ENCODE measurements around the gene ATG16L2.

ATG16L2 gene, protein sequence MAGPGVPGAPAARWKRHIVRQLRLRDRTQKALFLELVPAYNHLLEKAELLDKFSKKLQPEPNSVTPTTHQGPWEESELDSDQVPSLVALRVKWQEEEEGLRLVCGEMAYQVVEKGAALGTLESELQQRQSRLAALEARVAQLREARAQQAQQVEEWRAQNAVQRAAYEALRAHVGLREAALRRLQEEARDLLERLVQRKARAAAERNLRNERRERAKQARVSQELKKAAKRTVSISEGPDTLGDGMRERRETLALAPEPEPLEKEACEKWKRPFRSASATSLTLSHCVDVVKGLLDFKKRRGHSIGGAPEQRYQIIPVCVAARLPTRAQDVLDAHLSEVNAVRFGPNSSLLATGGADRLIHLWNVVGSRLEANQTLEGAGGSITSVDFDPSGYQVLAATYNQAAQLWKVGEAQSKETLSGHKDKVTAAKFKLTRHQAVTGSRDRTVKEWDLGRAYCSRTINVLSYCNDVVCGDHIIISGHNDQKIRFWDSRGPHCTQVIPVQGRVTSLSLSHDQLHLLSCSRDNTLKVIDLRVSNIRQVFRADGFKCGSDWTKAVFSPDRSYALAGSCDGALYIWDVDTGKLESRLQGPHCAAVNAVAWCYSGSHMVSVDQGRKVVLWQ

DNA sequence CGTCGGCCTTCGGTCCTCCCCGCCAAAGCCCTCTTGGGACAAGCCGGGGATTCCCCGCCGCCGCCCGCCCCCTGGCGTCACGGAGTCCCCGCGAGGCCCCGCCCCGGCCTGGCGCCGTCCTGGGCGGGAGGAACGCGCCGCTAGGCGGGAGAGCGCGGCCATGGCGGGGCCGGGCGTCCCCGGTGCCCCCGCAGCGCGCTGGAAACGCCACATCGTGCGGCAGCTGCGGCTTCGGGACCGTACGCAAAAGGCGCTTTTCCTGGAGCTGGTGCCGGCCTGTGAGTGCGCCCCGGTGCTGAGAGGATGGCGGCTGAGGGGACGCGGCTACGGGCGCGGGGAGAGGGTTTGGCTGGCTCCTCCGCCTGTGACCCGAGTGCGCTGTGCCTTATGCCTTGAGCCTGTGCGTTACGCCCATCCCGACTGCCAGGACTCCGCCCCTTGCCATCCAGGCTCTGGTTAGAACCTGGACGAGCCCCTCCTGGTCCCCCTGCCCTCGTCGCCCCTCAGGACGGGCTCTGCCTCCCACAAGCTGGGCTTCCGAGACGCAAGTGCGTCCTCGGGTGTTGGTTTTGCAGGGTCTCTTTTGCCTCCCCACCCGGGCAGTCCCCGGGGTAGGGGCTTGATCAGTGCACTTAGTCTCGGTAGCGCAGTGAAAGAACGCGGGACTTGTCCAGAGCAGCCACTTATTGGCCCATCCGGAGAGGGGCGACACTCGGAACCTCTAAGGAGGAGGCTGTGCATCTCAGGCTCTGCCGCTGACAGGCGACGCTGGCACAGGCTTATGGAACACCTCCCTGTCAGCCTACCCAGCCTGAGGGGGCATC lies at the start of gene ATG16L2:
ATG16L2 (plus strand) TSS at position 126 of the 824 bp plus-strand sequence; CDS start at position 161, 35 bp downstream.
- H3K27me3 ChIP-seq, result no peaks in the 10 kb centered on the region
- no peaks in the 10 kb centered on the region for H3K9me3 ChIP-seq
- TF ChIP-seq, protein P1, sequence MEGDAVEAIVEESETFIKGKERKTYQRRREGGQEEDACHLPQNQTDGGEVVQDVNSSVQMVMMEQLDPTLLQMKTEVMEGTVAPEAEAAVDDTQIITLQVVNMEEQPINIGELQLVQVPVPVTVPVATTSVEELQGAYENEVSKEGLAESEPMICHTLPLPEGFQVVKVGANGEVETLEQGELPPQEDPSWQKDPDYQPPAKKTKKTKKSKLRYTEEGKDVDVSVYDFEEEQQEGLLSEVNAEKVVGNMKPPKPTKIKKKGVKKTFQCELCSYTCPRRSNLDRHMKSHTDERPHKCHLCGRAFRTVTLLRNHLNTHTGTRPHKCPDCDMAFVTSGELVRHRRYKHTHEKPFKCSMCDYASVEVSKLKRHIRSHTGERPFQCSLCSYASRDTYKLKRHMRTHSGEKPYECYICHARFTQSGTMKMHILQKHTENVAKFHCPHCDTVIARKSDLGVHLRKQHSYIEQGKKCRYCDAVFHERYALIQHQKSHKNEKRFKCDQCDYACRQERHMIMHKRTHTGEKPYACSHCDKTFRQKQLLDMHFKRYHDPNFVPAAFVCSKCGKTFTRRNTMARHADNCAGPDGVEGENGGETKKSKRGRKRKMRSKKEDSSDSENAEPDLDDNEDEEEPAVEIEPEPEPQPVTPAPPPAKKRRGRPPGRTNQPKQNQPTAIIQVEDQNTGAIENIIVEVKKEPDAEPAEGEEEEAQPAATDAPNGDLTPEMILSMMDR (IDR thresholded peaks at IDR 0.05), result peak; percentile 83
- peak within 1 kb of the TSS; percentile 82 to 97 for H3K4me3 ChIP-seq (ENCODE audit: low read depth in 1 of 2, low read length in 1 of 2)
- peaks cover 55% of the 10 kb centered on the region for H3K36me3 ChIP-seq
- H3K27ac ChIP-seq, result peak within 1 kb of the TSS; percentile 98
- peaks cover 52 to 70% of the 10 kb centered on the region in 2 experiments for H3K4me1 ChIP-seq (ENCODE audit: control insufficient read depth in 1 of 2, insufficient read depth in 1 of 2, low read depth in 1 of 2, low read length in 1 of 2)

GRCh38 chr11:72764503-72764902 lies 49.7 kb upstream of the ATG16L2 start:
- no peaks in the 10 kb centered on the region for H3K27me3 ChIP-seq
- no peaks in the 10 kb centered on the region for H3K4me1 ChIP-seq (ENCODE audit: control insufficient read depth in 1 of 2, insufficient read depth in 1 of 2, low read depth in 1 of 2, low read length in 1 of 2)
- TF ChIP-seq, protein P1 (IDR thresholded peaks at IDR 0.05), result no peak

GRCh38 chr11:72766152-72766902 lies 47.9 kb upstream of the ATG16L2 start:
- Histone ChIP-seq H3K36me3 (no peaks in the 10 kb centered on the region), H3K9me3 (no peaks in the 10 kb centered on the region), H3K4me1 (ENCODE audit: control insufficient read depth in 1 of 2, insufficient read depth in 1 of 2, low read depth in 1 of 2, low read length in 1 of 2) (no peaks in the 10 kb centered on the region)

More at GRCh38 chr11:72764503-72764902, 49.7 kb upstream of the ATG16L2 start:
- no peaks in the 10 kb centered on the region for H3K9me3 ChIP-seq
- no peak overlapping the region for H3K27ac ChIP-seq
- H3K4me3 ChIP-seq (ENCODE audit: low read depth in 1 of 2, low read length in 1 of 2), result no peak overlapping the region
- H3K36me3 ChIP-seq, result no peaks in the 10 kb centered on the region

DNA sequence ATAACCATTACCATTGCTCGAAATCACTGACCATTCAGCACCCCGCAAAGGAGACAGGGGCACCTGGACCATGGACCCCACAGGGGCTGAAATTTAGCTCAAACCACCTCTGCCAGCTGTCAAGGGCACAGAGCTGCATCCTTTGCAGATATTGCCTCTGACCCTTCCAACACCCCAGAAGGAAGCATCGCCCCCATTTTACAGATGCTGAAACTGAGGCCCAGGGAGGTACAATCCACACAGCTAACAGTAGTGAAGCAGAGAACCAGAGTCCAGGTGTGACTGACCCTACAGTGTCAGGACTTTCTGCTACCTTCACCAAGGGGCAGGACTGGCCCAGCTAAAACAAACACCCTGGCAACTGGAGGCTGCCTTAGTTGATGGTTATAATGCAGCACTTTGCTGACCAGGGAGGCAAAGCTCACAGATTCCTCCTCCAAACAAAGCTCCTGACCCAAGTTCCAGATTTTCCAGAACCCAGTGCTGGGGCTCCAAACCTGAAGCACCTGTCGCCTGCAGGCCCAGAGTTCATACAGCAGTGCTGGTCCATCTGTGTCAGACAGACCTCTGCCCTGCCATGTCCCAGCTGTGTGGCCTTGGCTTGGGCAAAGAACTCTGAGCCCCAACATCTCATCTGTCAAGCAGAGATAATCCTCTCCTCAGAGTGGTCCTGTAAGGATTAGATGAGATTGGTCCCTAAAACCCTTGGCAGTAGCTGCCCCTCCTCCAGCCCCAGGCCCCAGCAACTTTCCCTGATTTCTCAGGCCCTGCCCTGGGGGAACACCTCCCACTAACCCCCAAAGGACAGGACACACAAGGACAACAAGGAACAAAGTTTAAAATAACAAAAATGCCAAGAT lies 46.8 kb upstream of the ATG16L2 start:
- H3K27ac ChIP-seq, result no peak overlapping the region
- no peaks in the 10 kb centered on the region for H3K4me1 ChIP-seq (ENCODE audit: control insufficient read depth in 1 of 2, insufficient read depth in 1 of 2, low read depth in 1 of 2, low read length in 1 of 2)
- H3K36me3 ChIP-seq, result no peaks in the 10 kb centered on the region
- TF ChIP-seq, protein P1 (IDR thresholded peaks at IDR 0.05), result no peak
- no peaks in the 10 kb centered on the region for H3K27me3 ChIP-seq
- no peak overlapping the region for H3K4me3 ChIP-seq (ENCODE audit: low read depth in 1 of 2, low read length in 1 of 2)
- H3K9me3 ChIP-seq, result no peaks in the 10 kb centered on the region

More at GRCh38 chr11:72766152-72766902, 47.9 kb upstream of the ATG16L2 start:
- no peaks in the 10 kb centered on the region for H3K27me3 ChIP-seq
- no peak overlapping the region for H3K4me3 ChIP-seq (ENCODE audit: low read depth in 1 of 2, low read length in 1 of 2)
- TF ChIP-seq, protein P1 (IDR thresholded peaks at IDR 0.05), result no peak
- no peak overlapping the region for H3K27ac ChIP-seq
